LNCAP (cell line): Measurements from ENCODE around the gene CDH22.

Experiments
- TF ChIP-seq, protein P1 (sequence below): fragments of 450-650 bp; IDR thresholded peaks from 2 replicates; pipeline ENCODE4 v1.5.1; 2017; ENCODE audit warnings: mild to moderate bottlenecking

Gene CDH22

DNA sequence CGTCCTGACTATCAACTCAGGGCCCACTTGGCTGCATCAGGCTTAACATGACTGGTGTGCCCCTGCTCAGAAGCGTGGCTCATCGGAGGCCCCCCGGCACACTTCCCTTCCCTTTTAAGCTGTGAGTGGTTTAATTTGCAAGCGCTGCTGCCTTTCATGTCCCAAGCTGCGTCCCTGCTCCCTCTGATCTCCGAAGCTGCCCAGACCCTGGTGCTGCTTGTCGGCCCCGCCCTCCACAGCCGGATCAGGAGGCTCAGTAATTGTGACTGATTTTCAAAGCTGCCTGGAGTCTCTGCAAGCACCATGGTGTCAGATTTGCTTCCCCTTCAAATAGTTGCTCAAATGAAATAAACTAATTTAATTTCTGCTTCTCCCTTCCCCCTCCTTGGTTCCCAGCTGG, 71.1 kb downstream of the CDH22 start:
- TF ChIP-seq, protein P1, sequence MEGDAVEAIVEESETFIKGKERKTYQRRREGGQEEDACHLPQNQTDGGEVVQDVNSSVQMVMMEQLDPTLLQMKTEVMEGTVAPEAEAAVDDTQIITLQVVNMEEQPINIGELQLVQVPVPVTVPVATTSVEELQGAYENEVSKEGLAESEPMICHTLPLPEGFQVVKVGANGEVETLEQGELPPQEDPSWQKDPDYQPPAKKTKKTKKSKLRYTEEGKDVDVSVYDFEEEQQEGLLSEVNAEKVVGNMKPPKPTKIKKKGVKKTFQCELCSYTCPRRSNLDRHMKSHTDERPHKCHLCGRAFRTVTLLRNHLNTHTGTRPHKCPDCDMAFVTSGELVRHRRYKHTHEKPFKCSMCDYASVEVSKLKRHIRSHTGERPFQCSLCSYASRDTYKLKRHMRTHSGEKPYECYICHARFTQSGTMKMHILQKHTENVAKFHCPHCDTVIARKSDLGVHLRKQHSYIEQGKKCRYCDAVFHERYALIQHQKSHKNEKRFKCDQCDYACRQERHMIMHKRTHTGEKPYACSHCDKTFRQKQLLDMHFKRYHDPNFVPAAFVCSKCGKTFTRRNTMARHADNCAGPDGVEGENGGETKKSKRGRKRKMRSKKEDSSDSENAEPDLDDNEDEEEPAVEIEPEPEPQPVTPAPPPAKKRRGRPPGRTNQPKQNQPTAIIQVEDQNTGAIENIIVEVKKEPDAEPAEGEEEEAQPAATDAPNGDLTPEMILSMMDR = no peak

DNA sequence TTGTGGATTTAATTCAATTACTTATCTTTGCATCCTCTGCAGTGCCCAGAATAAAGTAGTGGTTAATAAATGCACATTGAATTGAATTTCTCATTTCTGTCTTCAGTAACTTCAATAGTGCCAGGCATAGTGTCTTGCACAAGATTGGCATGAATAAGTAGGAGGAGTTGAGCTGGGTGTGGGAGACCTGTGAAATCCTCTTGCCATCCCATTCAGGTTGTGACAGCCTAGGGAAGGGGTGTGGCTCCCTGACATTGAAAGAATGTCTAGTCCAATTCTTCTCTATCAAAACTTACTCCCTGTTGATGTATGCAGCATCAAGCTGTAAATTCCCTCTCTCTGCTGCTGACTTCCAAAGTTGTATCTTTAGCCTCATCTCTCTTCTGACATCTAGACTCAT, 73.2 kb downstream of the CDH22 start:
- TF ChIP-seq, protein P1 = no peak

DNA sequence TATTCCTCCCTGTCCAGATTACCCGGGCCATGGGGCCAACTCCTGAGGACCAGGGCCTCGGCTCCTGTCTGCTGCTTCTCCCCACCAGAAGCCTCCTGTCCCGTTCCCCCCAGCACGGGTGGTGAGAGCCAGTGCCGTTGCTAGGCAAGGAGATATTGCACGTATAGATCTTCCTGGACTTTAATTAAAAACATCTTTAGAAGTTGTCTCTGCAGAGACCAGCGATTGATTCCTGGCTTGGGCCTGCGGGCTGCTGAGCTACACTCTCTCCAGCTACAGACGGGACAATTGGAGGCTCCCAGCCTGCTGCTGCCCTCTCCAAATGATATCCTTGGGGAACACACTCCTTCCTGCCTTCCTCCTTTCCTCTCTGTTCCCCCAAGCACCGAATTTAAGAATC, 74.6 kb downstream of the CDH22 start:
- TF ChIP-seq, protein P1 = no peak

DNA sequence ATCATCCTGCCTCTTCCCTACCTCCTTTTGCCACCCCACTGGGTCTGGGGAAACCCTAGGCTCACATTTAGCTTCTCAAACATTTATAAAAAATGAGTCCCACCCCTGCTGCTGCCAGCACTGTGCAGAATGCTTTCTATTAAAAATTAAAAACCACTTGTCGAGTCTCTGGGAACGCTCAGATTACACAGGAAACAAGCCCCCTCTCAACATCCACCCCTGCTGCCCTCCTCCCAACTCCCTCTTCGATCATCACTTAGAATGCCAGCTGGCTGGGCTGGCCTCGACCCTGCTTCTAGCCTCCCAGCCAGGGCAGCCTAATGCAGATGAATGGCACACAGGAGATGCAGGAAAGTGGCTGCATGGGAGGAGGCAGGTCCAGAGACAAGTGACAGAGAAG, 75.8 kb downstream of the CDH22 start:
- TF ChIP-seq, protein P1 = no peak

DNA sequence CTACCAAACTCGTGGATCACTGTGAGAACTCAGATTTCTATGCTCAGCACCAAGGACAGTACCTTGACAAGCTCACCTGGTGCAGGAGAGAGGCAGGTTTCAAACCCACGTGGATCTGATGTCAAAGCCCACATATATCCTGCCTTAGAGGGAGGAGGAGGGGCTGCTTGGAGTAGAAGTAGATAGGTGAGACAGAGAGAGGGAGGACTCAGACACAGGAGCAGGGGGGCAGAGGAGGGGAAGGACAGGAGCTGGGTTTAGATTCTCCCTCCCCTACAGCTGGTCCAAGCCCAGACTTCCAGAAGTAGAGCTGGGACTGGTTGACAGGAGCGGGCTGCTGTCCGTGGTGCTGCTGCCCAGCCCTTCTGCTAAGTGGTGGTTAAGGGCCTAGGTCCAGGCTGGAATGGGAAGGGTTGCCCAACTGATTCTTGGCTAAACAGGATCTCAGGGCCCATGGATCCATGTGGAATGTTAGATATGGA, 77.5 kb downstream of the CDH22 start:
- TF ChIP-seq, protein P1 = no peak

DNA sequence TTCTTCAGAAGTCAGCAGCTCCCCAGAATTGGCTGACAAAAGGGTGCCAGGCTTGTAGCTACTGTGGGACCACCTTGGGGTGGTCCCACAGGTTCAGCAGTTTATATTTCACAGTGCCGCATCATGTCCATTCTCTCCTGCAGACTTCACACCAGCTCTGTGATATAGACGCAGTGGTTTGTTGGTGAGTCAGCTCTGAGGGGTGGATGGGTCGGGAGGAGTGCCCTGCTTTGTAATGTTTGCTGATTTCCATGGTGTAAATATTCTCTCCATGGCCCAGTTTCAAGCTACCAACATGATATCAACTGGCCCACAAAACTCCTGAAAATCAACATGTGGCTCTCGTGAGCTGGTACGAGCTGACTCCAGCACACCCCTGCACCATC, 78.2 kb downstream of the CDH22 start:
- TF ChIP-seq, protein P1 = no peak

DNA sequence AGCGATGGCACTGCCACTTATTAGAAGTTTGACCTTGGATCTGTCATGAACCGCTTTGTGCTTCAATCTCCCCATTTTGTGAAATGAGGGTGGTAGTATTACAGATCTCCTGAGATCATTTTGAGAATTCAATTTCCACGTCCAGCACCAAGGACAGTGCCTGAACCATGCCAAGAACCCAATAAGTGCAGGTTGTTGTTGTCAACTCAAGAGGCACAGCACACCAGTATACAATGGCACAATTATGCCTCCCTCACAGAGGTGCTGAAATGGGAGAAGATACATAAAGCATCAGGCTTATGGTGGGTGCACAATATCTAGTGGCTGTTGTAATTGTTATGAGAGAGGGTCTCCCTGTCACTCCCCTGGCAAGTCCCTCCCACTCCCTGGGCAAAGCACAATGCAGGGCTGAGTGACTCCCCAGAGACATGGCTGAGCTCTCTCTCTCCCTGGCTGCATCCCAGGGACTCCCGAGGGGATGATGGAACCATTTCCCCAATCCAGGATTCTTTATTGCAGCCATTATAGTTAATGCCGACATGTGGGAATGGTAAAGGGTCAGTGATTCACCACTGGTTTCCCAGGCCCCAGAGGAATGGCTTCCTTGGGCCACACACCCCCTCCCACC, 78.7 kb downstream of the CDH22 start:
- TF ChIP-seq, protein P1 = no peak

DNA sequence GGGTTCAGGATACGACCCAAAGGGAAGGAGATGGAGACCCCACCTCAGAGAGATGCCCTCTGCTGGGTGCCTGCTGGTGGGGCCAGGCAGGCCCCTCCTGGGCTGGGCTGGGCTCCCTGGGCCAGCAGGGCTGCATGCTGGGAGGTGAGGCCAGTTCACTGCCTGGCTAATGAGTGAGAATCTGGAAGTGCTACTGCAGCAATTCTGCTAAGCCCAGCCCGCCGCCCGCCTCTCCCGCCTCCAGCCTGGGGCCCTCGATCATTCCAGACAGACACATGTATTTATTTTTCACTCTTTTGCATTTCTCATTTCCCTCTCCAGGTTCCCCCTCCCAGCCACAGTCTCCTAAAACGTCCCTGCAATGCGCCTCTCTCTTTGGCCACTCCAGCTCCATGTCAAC, 79.6 kb downstream of the CDH22 start:
- TF ChIP-seq, protein P1 = no peak
